Tibial nerve (tissue), 4 donors: ENCODE data around the gene BNIP1. TPM values are rescaled to one million over a fixed set of nuclear protein-coding genes. Genes with fewer than 3 reads are reported as not detected.
A peak's percentile ranks its signal among the peaks of the same experiment; 100 is the strongest.

ENCODE experiments used
- DNase-seq, 2 donors: peaks; one replicate each; pipeline ENCODE4 v3.0.0-alpha.2; 2019; ENCODE audit warnings: low spot score in 2 of 2
- H3K27ac ChIP-seq, 4 donors: fragments of 200-600 bp; sonication (generic) in 3 of 4; one replicate each; pipeline ENCODE4 v1.5.1; 2017 to 2019; ENCODE audit warnings: mild to moderate bottlenecking in 1 of 4
- H3K27me3 ChIP-seq, 2 donors: fragments of 200-600 bp; sonication (generic) in 1 of 2; one replicate each; pipeline versions ENCODE4 v1.5.1 to v1.6.0; 2017 to 2019
- H3K36me3 ChIP-seq, 3 donors: fragments of 200-600 bp; sonication (generic); one replicate each; pipeline ENCODE4 v1.5.1; 2018 to 2019
- H3K4me1 ChIP-seq, 4 donors: fragments of 200-600 bp; sonication (generic) in 3 of 4; one replicate each; pipeline ENCODE4 v1.5.1; 2017 to 2019
- H3K4me3 ChIP-seq, 4 donors: fragments of 200-600 bp; sonication (generic) in 3 of 4; one replicate each; pipeline ENCODE4 v1.5.1; 2017 to 2019; ENCODE audit warnings: mild to moderate bottlenecking in 1 of 4, moderate library complexity in 1 of 4
- H3K9me3 ChIP-seq, 4 donors: fragments of 200-600 bp; sonication (generic) in 3 of 4; one replicate each; pipeline ENCODE4 v1.5.1; 2017 to 2019
- EP300 ChIP-seq, 2 donors: sonication (generic); formaldehyde crosslinking; IDR thresholded peaks; one replicate each; pipeline ENCODE4 v1.6.1; 2017; ENCODE audit warnings: antibody characterized with exemption in 2 of 2, mild to moderate bottlenecking in 1 of 2
- POLR2A ChIP-seq, 2 donors: fragments of 450-650 bp; IDR thresholded peaks; one replicate each; pipeline ENCODE4 v1.6.1; 2017; ENCODE audit warnings: antibody characterized with exemption in 2 of 2, mild to moderate bottlenecking in 2 of 2, moderate library complexity in 2 of 2
- WGBS, 2 donors: methylation state at CpG; one replicate each; pipeline ENCODE4 v1.1.5; 2018; 5-methylcytosine and 5-hydroxymethylcytosine counted together
- total RNA-seq, 4 donors: library from RNA; depleted of rRNA; stranded (reverse); fragments of >200 nt; gene quantifications; one replicate each; pipeline ENCODE4 v1.1.0, GENCODE V29; 2016
- TF ChIP-seq, protein P1 (sequence below), 5 experiments: fragments of 200-600 bp in 3 of 5; fragments of 450-650 bp in 2 of 5; sonication (generic) in 3 of 5; IDR thresholded peaks; one replicate each; pipeline ENCODE4 v1.5.1; 2016 to 2019; ENCODE audit warnings: antibody characterized with exemption in 5 of 5, mild to moderate bottlenecking in 3 of 5, moderate library complexity in 2 of 5

BNIP1 gene
- total RNA-seq, 4 donors from 2014 or later: 2.2 to 15.6 (median 10.0) TPM

DNA sequence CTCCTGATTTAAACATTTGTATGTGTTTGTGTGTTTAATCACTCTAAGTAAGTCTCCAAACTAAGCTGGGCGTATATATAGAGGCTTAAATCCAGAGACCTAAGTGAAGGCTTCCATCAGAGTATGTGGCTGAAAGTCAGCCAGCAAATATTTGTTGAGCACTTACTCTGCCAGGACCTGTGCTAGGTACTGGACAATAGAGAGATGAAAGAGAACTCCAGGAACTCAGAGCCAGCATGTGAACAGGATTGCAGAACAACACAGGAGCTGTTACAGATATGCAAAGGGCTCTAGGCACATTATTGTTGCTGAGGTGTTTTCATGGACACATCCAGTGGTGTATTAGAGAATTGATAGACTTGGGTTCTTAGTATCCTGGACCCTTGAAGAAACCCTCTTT lies 4.7 kb upstream of the BNIP1 start:
- 89 to 90% methylated on average over 1 of the region's 1 CpG for WGBS, 2 donors
- Histone ChIP-seq H3K4me3 (no peak overlapping the region), H3K27ac (peak overlapping the region in 2 of 4 donors; percentile 20 to 42), H3K27me3 (no peaks in the 10 kb centered on the region), H3K36me3 (peaks cover 0 to 30% (median 0%) of the 10 kb centered on the region in 3 donors), H3K9me3 (no peaks in the 10 kb centered on the region), H3K4me1 (peaks cover 0 to 7% (median 0%) of the 10 kb centered on the region in 4 donors)
- TF ChIP-seq POLR2A (IDR thresholded peaks at IDR 0.05) (no peak), EP300 (IDR thresholded peaks at IDR 0.05) (no peak)
- TF ChIP-seq, protein P1, sequence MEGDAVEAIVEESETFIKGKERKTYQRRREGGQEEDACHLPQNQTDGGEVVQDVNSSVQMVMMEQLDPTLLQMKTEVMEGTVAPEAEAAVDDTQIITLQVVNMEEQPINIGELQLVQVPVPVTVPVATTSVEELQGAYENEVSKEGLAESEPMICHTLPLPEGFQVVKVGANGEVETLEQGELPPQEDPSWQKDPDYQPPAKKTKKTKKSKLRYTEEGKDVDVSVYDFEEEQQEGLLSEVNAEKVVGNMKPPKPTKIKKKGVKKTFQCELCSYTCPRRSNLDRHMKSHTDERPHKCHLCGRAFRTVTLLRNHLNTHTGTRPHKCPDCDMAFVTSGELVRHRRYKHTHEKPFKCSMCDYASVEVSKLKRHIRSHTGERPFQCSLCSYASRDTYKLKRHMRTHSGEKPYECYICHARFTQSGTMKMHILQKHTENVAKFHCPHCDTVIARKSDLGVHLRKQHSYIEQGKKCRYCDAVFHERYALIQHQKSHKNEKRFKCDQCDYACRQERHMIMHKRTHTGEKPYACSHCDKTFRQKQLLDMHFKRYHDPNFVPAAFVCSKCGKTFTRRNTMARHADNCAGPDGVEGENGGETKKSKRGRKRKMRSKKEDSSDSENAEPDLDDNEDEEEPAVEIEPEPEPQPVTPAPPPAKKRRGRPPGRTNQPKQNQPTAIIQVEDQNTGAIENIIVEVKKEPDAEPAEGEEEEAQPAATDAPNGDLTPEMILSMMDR (IDR thresholded peaks at IDR 0.05): no peak
- DNase-seq: no peak

DNA sequence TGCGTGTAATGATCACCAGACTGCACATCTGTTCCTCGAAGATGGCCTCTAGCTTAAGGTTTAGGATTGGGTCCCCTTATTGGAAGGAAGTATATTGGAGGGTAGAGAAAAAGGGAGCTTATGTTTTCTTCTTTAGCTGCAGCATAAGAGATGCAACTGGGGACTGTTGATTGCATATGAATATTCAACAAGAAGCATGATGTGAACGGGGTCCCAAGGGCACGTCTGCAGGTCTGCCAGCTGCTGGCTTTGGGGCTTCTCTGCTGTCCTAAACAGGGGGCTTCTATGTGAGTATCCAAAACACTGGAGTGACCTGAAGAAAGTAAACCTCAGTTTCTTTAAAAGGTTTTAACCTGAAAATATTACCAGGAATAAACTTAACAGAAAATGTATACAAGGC lies 3.6 kb upstream of the BNIP1 start:
- no peaks in the 10 kb centered on the region for H3K27me3 ChIP-seq
- H3K36me3 ChIP-seq: peaks cover 0 to 25% (median 0%) of the 10 kb centered on the region in 3 donors
- no peak overlapping the region for H3K4me3 ChIP-seq
- TF ChIP-seq, protein P1 (IDR thresholded peaks at IDR 0.05): no peak
- TF ChIP-seq EP300 (IDR thresholded peaks at IDR 0.05) (no peak), POLR2A (IDR thresholded peaks at IDR 0.05) (no peak)
- H3K4me1 ChIP-seq: peaks cover 0 to 15% (median 0%) of the 10 kb centered on the region in 4 donors
- no peak for DNase-seq
- WGBS, 2 donors: 74 to 80% methylated on average over 4 of the region's 4 CpGs
- no peaks in the 10 kb centered on the region for H3K9me3 ChIP-seq
- peak overlapping the region in 1 of 4 donors; percentile 42 for H3K27ac ChIP-seq

DNA sequence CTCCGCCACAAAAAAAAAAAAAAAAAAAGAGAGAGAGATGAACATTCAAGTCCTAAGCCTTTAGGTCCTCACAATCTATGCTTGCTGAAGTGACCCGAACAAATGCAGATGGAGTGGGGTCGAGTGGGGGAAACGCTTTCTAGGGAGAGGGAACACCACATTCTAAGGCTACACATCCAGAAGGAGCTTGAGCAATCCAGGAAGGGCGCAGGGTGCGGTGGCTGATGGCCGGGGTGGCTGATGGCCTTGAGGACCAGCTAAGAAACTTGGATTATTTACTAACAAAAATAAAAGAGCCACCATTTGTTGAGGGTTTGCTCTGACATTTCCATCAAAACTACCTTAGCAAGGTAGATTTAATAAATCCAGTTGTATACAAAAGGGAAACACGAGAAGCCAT lies 764 bp upstream of the BNIP1 start:
- no peaks in the 10 kb centered on the region for H3K27me3 ChIP-seq
- 89 to 93% methylated on average over 8 of the region's 8 CpGs for WGBS, 2 donors
- no peaks in the 10 kb centered on the region for H3K9me3 ChIP-seq
- H3K4me3 ChIP-seq: no peak overlapping the region
- H3K36me3 ChIP-seq: peaks cover 0 to 32% (median 0%) of the 10 kb centered on the region in 3 donors
- TF ChIP-seq EP300 (IDR thresholded peaks at IDR 0.05) (no peak), POLR2A (IDR thresholded peaks at IDR 0.05) (no peak)
- TF ChIP-seq, protein P1 (IDR thresholded peaks at IDR 0.05): no peak
- no peak overlapping the region for H3K27ac ChIP-seq
- DNase-seq: no peak
- H3K4me1 ChIP-seq: peaks cover 0 to 15% (median 0%) of the 10 kb centered on the region in 4 donors

DNA sequence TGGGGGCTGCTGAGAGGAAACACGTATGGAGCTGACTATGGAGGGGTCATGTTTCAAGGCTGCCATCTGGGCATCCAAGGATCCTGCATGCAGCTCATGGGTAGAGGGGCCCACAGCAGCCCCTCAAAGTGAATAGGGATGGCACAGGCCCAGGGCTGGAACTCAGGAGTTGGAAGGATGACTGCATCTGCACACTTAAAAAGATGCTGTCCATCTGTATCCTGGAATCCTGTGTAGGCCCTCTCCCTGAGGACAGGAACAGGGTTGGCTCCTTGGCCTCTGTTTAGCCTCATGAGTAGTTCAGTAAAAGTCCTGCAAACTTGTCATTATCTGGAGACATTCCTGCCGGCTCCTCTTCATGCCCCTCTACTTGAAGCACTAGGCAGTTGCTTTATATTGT lies 4.0 kb downstream of the BNIP1 start:
- TF ChIP-seq POLR2A (IDR thresholded peaks at IDR 0.05) (no peak), EP300 (IDR thresholded peaks at IDR 0.05) (no peak)
- TF ChIP-seq, protein P1 (IDR thresholded peaks at IDR 0.05): no peak
- WGBS, 2 donors: 57 to 75% methylated on average over 2 of the region's 2 CpGs
- no peak overlapping the region for H3K27ac ChIP-seq
- H3K27me3 ChIP-seq: no peaks in the 10 kb centered on the region
- H3K36me3 ChIP-seq: peaks cover 0 to 64% (median 0%) of the 10 kb centered on the region in 3 donors
- peaks cover 0 to 15% (median 0%) of the 10 kb centered on the region in 4 donors for H3K4me1 ChIP-seq
- no peak overlapping the region for H3K4me3 ChIP-seq
- DNase-seq: no peak
- no peaks in the 10 kb centered on the region for H3K9me3 ChIP-seq

DNA sequence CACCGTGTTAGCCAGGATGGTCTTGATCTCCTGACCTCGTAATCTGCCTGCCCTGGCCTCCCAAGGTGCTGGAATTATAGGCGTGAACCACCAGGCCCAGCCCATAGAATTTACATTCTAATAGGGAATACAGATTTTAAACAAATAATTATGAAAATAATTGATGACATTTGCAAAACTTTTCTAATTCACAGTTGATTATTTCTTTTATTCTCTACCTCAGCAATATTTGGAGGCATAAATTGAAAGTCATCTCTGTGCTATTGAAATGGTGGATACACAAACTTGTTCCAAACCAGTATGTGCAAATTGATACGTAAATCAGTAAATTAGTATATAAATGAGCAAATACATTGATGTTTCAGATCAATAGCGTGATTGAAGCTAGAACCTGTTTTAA lies 8.2 kb downstream of the BNIP1 start:
- DNase-seq: no peak
- Histone ChIP-seq H3K9me3 (no peaks in the 10 kb centered on the region), H3K4me1 (no peaks in the 10 kb centered on the region), H3K27me3 (no peaks in the 10 kb centered on the region), H3K36me3 (peaks cover 0 to 97% (median 5%) of the 10 kb centered on the region in 3 donors), H3K4me3 (no peak overlapping the region), H3K27ac (no peak overlapping the region)
- TF ChIP-seq EP300 (IDR thresholded peaks at IDR 0.05) (no peak), POLR2A (IDR thresholded peaks at IDR 0.05) (no peak)
- TF ChIP-seq, protein P1 (IDR thresholded peaks at IDR 0.05): no peak
- WGBS, 2 donors: 93 to 96% methylated on average over 5 of the region's 5 CpGs
